HUES6 (cell line): ENCODE results near the gene SMIM41.

ENCODE experiments used
- H3K27ac ChIP-seq: 2 replicates; pipeline ENCODE4 v1.7.0; 2013; ENCODE audit warnings: low read depth, mild to moderate bottlenecking, low read length, inconsistent platforms
- H3K27me3 ChIP-seq: 2 replicates; pipeline ENCODE4 v1.6.1; 2013; ENCODE audit warnings: low read length; ENCODE audit not compliant: control insufficient read depth, insufficient read depth
- H3K36me3 ChIP-seq: 2 replicates; pipeline ENCODE4 v1.6.1; 2013; ENCODE audit warnings: low read length; ENCODE audit not compliant: control insufficient read depth, insufficient read depth
- H3K4me1 ChIP-seq: 2 replicates; pipeline ENCODE4 v1.6.1; 2013; ENCODE audit warnings: low read length; ENCODE audit not compliant: control insufficient read depth, insufficient read depth
- H3K4me3 ChIP-seq: 2 replicates; pipeline ENCODE4 v1.5.1; 2013; ENCODE audit warnings: low read depth, low read length
- H3K9ac ChIP-seq: one replicate; pipeline ENCODE4 v1.6.1; 2013; ENCODE audit warnings: mild to moderate bottlenecking, low read length
- H3K9me3 ChIP-seq: 2 replicates; pipeline ENCODE4 v1.6.1; 2013; ENCODE audit warnings: low read depth, low read length; ENCODE audit not compliant: control insufficient read depth, insufficient read depth

SMIM41 gene

GRCh38 chr12:52120951-52121823 lies 41.7 kb downstream of the SMIM41 start:
- Histone ChIP-seq H3K4me3 (no peak overlapping the region), H3K9ac (no peak overlapping the region), H3K9me3 (no peaks in the 10 kb centered on the region), H3K4me1 (peaks cover 52% of the 10 kb centered on the region), H3K36me3 (no peaks in the 10 kb centered on the region), H3K27me3 (no peaks in the 10 kb centered on the region), H3K27ac (no peak overlapping the region)

DNA sequence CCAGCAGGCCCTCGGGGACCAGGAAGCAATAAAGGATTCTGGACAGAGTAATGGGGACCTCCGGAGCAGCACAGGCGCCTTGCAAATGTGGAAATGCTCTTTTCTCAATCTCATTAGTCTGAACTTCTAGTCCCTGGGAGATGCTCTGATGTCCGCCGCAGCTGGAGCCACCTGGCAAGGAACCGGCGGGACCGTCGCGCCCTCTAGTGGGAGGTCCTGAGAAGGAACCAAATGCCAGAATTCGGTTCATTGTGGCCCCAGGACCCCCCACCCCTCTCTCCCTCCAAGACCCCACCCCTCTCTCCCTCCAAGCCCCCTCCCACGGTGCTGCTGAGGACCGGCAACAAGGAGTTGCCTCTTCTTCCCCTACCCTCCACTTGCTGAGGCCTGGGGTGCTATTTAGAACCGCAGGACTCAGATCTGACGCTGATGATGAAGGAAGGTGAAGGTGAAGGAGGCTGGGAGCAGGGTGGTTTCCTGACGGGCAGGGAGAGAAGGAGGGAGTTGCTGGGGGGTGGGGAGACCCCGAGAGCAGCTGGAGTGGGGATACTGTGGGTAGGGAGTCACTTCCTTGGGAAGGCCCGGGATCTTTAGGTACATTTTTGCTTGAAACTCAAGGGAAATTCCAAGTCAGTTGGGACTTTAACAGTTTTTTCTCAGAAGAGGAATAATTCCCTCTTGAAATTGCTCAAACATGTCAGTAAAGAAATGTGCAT lies 42.5 kb downstream of the SMIM41 start:
- Histone ChIP-seq H3K9ac (no peak overlapping the region), H3K4me3 (peak overlapping the region; percentile 13), H3K27ac (no peak overlapping the region)

GRCh38 chr12:52122540-52122871 lies 43.0 kb downstream of the SMIM41 start:
- peaks cover 56% of the 10 kb centered on the region for H3K4me1 ChIP-seq
- no peaks in the 10 kb centered on the region for H3K9me3 ChIP-seq
- H3K36me3 ChIP-seq, result no peaks in the 10 kb centered on the region
- no peak overlapping the region for H3K4me3 ChIP-seq
- H3K27ac ChIP-seq, result no peak overlapping the region
- no peaks in the 10 kb centered on the region for H3K27me3 ChIP-seq
- no peak overlapping the region for H3K9ac ChIP-seq

More for the DNA sequence above, 42.5 kb downstream of the SMIM41 start:
- H3K27me3 ChIP-seq, result no peaks in the 10 kb centered on the region
- no peaks in the 10 kb centered on the region for H3K36me3 ChIP-seq
- H3K9me3 ChIP-seq, result no peaks in the 10 kb centered on the region
- peaks cover 52% of the 10 kb centered on the region for H3K4me1 ChIP-seq

- no peak overlapping the region for H3K27ac ChIP-seq
- no peaks in the 10 kb centered on the region for H3K9me3 ChIP-seq
- no peaks in the 10 kb centered on the region for H3K27me3 ChIP-seq
- H3K36me3 ChIP-seq, result no peaks in the 10 kb centered on the region
- H3K9ac ChIP-seq, result no peak overlapping the region
- H3K4me1 ChIP-seq, result peaks cover 56% of the 10 kb centered on the region
- H3K4me3 ChIP-seq, result no peak overlapping the region
Measured at GRCh38 chr12:52122904-52123303, 43.4 kb downstream of the SMIM41 start.

- Histone ChIP-seq H3K9me3 (no peaks in the 10 kb centered on the region), H3K4me3 (no peak overlapping the region), H3K9ac (no peak overlapping the region), H3K4me1 (peaks cover 56% of the 10 kb centered on the region), H3K27ac (no peak overlapping the region), H3K27me3 (no peaks in the 10 kb centered on the region), H3K36me3 (no peaks in the 10 kb centered on the region)
Measured at GRCh38 chr12:52123487-52124186, 44.1 kb downstream of the SMIM41 start.

- Histone ChIP-seq H3K27ac (peak overlapping the region; percentile 73), H3K4me1 (peaks cover 52% of the 10 kb centered on the region), H3K4me3 (peak overlapping the region; percentile 24; the same call in 1 of the 2 replicates)
Measured at GRCh38 chr12:52125476-52125900, 46.0 kb downstream of the SMIM41 start.

GRCh38 chr12:52126050-52126604 lies 46.6 kb downstream of the SMIM41 start:
- 0 out of 2 replicates have a peak overlapping the region, but pooled peaks have one; percentile 24 for H3K4me3 ChIP-seq
- peak overlapping the region; percentile 73 for H3K27ac ChIP-seq
- no peaks in the 10 kb centered on the region for H3K9me3 ChIP-seq
- no peaks in the 10 kb centered on the region for H3K27me3 ChIP-seq
- peaks cover 57% of the 10 kb centered on the region for H3K4me1 ChIP-seq
- H3K36me3 ChIP-seq, result no peaks in the 10 kb centered on the region
- peak overlapping the region; percentile 56 for H3K9ac ChIP-seq

More at GRCh38 chr12:52125476-52125900, 46.0 kb downstream of the SMIM41 start:
- no peaks in the 10 kb centered on the region for H3K36me3 ChIP-seq
- no peaks in the 10 kb centered on the region for H3K27me3 ChIP-seq
- H3K9me3 ChIP-seq, result no peaks in the 10 kb centered on the region
- peak overlapping the region; percentile 56 for H3K9ac ChIP-seq

- no peaks in the 10 kb centered on the region for H3K9me3 ChIP-seq
- no peak overlapping the region for H3K4me3 ChIP-seq
- H3K4me1 ChIP-seq, result peaks cover 55% of the 10 kb centered on the region
- H3K27me3 ChIP-seq, result no peaks in the 10 kb centered on the region
- no peaks in the 10 kb centered on the region for H3K36me3 ChIP-seq
- no peak overlapping the region for H3K27ac ChIP-seq
- H3K9ac ChIP-seq, result no peak overlapping the region
Measured at GRCh38 chr12:52126605-52127578, 47.4 kb downstream of the SMIM41 start.

DNA sequence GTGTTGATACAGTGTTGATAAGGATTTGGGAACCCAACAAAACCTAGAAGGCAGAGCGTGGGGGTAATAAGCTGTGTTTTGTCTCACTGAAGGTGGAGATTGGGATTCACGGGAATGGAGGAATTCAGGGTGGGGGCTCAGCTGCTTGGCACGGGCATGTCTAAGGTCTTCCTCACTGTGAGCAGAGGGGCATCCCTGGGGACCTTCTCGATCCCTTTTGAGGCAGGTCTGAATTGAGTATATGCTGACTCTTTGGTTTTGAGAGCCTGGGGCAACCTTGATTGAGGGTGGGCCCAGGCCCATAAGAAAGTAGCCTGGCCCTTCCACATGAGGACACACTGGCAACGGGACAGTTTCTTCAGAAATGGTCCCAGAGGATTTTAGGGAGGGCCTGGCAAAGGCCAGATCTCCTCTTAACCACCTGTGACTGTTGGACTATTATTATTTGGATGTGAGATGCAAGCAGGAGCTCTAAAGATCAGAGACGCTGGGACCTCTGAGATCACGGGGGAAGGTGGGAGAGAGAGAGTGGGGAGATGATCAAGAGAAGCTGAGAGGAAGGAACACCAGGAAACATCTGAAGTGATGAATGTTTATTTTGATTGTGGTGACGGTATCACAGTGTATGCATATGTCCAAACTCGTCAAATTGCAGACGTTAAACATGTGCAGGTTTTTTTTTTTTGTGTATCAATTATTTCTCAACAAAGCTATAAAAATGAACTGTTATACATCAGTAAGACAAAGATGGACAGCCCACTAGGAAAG lies 48.4 kb downstream of the SMIM41 start:
- Histone ChIP-seq H3K27me3 (no peaks in the 10 kb centered on the region), H3K9me3 (no peaks in the 10 kb centered on the region), H3K9ac (no peak overlapping the region), H3K27ac (no peak overlapping the region), H3K4me1 (peaks cover 46% of the 10 kb centered on the region), H3K4me3 (no peak overlapping the region), H3K36me3 (no peaks in the 10 kb centered on the region)
